Pancreas (tissue), 10 donors: Measurements from ENCODE around the gene MNT. TPM values are rescaled to one million over a fixed set of nuclear protein-coding genes. Genes with fewer than 3 reads are reported as not detected.
A peak's percentile ranks its signal among the peaks of the same experiment; 100 is the strongest.

Experiments
- ATAC-seq, 4 donors: fragments of 200-7000 bp; cut with Tn5 transposase; one replicate each; pipeline versions ENCODE4 v1.8.0 to v1.9.1; 2020; ENCODE audit warnings: mild to moderate bottlenecking in 4 of 4, moderate library complexity in 4 of 4
- DNase-seq, 6 donors: peaks; one replicate each; pipeline ENCODE4 v3.0.0-alpha.2; 2020
- FAIRE-seq: peaks from 2 replicates; lab custom pipeline; 2012; peaks lifted over from hg19 to GRCh38; lab: Jason Lieb, UNC
- H3K27ac ChIP-seq, 4 donors: fragments of 200-600 bp; sonication (generic); 1 replicate in 3 of 4; 2 replicates in 1 of 4; pipeline versions ENCODE4 v1.5.0 to v1.8.0; 2020
- H3K27me3 ChIP-seq, 4 donors: fragments of 200-600 bp; one replicate each; pipeline ENCODE4 v1.8.0; 2021
- H3K36me3 ChIP-seq, 3 donors: fragments of 200-600 bp; sonication (generic) in 1 of 3; one replicate each; pipeline versions ENCODE4 v1.5.0 to v1.8.0; 2020 to 2021
- H3K4me1 ChIP-seq, 3 donors: fragments of 200-600 bp; one replicate each; pipeline ENCODE4 v1.8.0; 2021
- H3K4me3 ChIP-seq, 4 donors: fragments of 200-600 bp; sonication (generic) in 2 of 4; one replicate each; pipeline versions ENCODE4 v1.5.0 to v1.8.0; 2020 to 2021
- H3K9me3 ChIP-seq, 4 donors: fragments of 200-600 bp; one replicate each; pipeline ENCODE4 v1.8.0; 2021
- WGBS, 2 donors: extraction: QIAGEN DNeasy Blood & Tissue Kit; methylation state at CpG; one replicate each; pipeline ENCODE4 v1.1.7; 2013; 5-methylcytosine and 5-hydroxymethylcytosine counted together
- intact Hi-C, 3 donors: fragments of 100-400 bp; cut with DNase I; formaldehyde crosslinking; loops; one replicate each; pipeline versions ENCODE4 v1.11.1 to v1.14.2; 2022
- polyA plus RNA-seq, 2 donors: library from polyadenylated mRNA; stranded (reverse); fragments of 200-250 nt; gene quantifications; one replicate each; pipeline ENCODE4 v1.2.3, GENCODE V29; 2013
- total RNA-seq, 6 donors: library from RNA; stranded (reverse); fragmentation: NEBNext Ultra II Directional in 4 of 6; extraction: Animal tissue kit (Norgen Biotek cat#: 25700) in 4 of 6; gene quantifications; one replicate each; pipeline versions ENCODE4 v1.2.1 to v1.2.4, GENCODE V29; 2021 to 2023
- TF ChIP-seq, protein P1 (sequence below), 4 donors: fragments of 200-600 bp; sonication (generic) in 3 of 4; IDR thresholded peaks; one replicate each; pipeline versions ENCODE4 v1.5.0 to v1.8.0; 2021; ENCODE audit warnings: antibody characterized with exemption in 4 of 4
- donor health status: healthy with polysubstance abuse.
- donor health status: DM: no; HTN: no; CAD: no; lungs with moderate emphysema.
- donor health status: DM: no; HTN: no; CAD: no.
- donor health status: control.
- donor health status: control.
- donor health status: Bipolar disorder and iron deficiency.
- donor health status: DM: yes; HTN: yes; CAD: no.
- donor health status: DM: no; HTN: no; CAD: no.
- donor health status: DM: no; HTN: no; CAD: no.
- donor health status: DM: yes; HTN: yes; CAD: no.

MNT gene
- total and polyA plus RNA-seq, 8 donors = 8.7 to 15.8 (median 10.3) TPM

- FAIRE-seq (no peak), ATAC-seq (no peak), DNase-seq (no peak)
- H3K4me3 ChIP-seq = no peak overlapping the region
- H3K9me3 ChIP-seq = no peaks in the 10 kb centered on the region
- no peaks in the 10 kb centered on the region for H3K27me3 ChIP-seq
- H3K27ac ChIP-seq = no peak overlapping the region
- peaks cover 0 to 14% (median 0%) of the 10 kb centered on the region in 3 donors for H3K36me3 ChIP-seq
- WGBS, 2 donors = 81 to 85% methylated on average over 11 of the region's 11 CpGs
- no peaks in the 10 kb centered on the region for H3K4me1 ChIP-seq
- TF ChIP-seq, protein P1, sequence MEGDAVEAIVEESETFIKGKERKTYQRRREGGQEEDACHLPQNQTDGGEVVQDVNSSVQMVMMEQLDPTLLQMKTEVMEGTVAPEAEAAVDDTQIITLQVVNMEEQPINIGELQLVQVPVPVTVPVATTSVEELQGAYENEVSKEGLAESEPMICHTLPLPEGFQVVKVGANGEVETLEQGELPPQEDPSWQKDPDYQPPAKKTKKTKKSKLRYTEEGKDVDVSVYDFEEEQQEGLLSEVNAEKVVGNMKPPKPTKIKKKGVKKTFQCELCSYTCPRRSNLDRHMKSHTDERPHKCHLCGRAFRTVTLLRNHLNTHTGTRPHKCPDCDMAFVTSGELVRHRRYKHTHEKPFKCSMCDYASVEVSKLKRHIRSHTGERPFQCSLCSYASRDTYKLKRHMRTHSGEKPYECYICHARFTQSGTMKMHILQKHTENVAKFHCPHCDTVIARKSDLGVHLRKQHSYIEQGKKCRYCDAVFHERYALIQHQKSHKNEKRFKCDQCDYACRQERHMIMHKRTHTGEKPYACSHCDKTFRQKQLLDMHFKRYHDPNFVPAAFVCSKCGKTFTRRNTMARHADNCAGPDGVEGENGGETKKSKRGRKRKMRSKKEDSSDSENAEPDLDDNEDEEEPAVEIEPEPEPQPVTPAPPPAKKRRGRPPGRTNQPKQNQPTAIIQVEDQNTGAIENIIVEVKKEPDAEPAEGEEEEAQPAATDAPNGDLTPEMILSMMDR (IDR thresholded peaks at IDR 0.05) = no peak
- intact Hi-C loops = loop anchor here in 1 of 3 donors (10.0 kb wide), 1 partner anchor 50 kb away; no protein-coding TSS in a partner anchor
Measured at GRCh38 chr17:2374549-2375285, 26.1 kb downstream of the MNT start.

DNA sequence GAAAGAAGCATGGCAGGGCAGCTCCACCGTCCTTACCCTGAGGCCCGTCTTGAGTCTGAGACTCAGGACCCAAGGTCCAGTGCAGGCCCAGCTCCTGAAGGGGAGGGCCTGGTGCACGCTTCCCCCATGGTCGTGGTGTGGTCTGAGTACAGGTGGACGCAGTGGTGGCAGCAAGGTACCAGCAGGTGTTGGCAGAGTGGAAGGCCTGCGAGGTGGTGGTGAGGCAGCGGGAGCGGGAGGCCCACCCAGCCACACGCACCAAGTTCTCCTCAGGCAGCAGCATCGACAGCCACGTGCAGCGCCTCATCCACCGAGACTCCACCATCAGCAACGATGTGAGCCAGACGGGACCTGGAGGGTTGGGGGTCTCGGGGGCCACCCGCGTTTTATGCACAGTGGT, 27.7 kb downstream of the MNT start:
- Histone ChIP-seq H3K27me3 (no peaks in the 10 kb centered on the region), H3K4me1 (no peaks in the 10 kb centered on the region), H3K27ac (no peak overlapping the region), H3K9me3 (no peaks in the 10 kb centered on the region), H3K4me3 (no peak overlapping the region), H3K36me3 (peaks cover 0 to 10% (median 0%) of the 10 kb centered on the region in 3 donors)
- no peak for FAIRE-seq
- intact Hi-C loops = loop anchor here in 1 of 3 donors (10.0 kb wide), 1 partner anchor 52 kb away; no protein-coding TSS in a partner anchor
- 91 to 96% methylated on average over 18 of the region's 18 CpGs for WGBS, 2 donors
- no peak for DNase-seq
- TF ChIP-seq, protein P1 (IDR thresholded peaks at IDR 0.05) = no peak
- no peak for ATAC-seq

DNA sequence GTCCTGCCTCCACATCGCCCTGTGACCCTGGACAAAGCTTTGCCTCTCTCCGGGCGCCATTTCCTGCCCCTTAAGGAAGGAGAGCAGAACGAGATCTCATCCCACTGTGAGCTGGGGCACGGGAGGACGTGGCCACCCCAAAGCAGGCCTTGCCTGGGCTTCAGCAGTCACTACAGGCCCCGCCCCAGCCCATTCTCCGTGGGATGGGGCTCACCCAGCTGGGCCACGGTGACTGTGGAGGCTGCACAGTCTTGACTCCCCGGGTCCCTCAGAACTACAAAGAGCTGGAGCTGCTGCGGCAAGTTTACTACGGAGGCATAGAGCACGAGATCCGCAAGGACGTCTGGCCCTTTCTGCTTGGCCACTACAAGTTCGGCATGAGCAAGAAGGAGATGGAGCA, 28.2 kb downstream of the MNT start:
- no peak overlapping the region for H3K4me3 ChIP-seq
- intact Hi-C loops = loop anchor here in 1 of 3 donors (10.0 kb wide), 1 partner anchor 52 kb away; no protein-coding TSS in a partner anchor
- ATAC-seq (no peak), FAIRE-seq (no peak), DNase-seq (peak in 1 of 6 donors; percentile 62)
- 91 to 92% methylated on average over 16 of the region's 16 CpGs for WGBS, 2 donors
- TF ChIP-seq, protein P1 (IDR thresholded peaks at IDR 0.05) = no peak
- H3K36me3 ChIP-seq = peaks cover 0 to 6% (median 0%) of the 10 kb centered on the region in 3 donors
- no peaks in the 10 kb centered on the region for H3K27me3 ChIP-seq
- no peaks in the 10 kb centered on the region for H3K4me1 ChIP-seq
- no peak overlapping the region for H3K27ac ChIP-seq
- no peaks in the 10 kb centered on the region for H3K9me3 ChIP-seq

DNA sequence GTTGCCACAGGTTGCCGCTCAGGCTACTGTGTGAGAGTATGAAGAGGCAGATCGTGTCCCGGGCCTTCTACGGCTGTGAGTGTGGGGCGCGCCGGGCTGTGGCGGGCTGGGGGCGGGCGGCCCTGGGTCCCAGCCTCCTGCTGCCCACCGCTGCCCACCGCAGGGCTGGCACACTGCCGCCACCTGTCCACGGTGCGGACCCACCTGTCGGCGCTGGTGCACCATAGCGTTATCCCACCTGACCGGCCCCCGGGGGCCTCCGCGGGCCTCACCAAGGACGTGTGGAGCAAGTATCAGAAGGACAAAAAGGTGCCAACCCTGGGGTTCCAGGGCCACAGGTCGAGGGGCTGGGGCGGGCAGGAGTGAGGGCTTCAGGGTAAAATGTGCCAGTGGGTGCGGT, 28.7 kb downstream of the MNT start:
- TF ChIP-seq, protein P1 (IDR thresholded peaks at IDR 0.05) = no peak
- no peaks in the 10 kb centered on the region for H3K27me3 ChIP-seq
- ATAC-seq = no peak
- intact Hi-C loops = loop anchor here in 1 of 3 donors (10.0 kb wide), 1 partner anchor 53 kb away; no protein-coding TSS in a partner anchor
- no peak overlapping the region for H3K4me3 ChIP-seq
- DNase-seq = peak in 1 of 6 donors; percentile 69
- H3K9me3 ChIP-seq = no peaks in the 10 kb centered on the region
- 93 to 95% methylated on average over 26 of the region's 26 CpGs for WGBS, 2 donors
- peaks cover 0 to 4% (median 0%) of the 10 kb centered on the region in 3 donors for H3K36me3 ChIP-seq
- FAIRE-seq = no peak
- no peaks in the 10 kb centered on the region for H3K4me1 ChIP-seq
- H3K27ac ChIP-seq = no peak overlapping the region
